ENCODE data around the gene RBM47. TPM values are rescaled to one million over a fixed set of nuclear protein-coding genes. Genes with fewer than 3 reads are reported as not detected.

RBM47 gene
- total RNA-seq, 1 experiment from 2014 or later, result 70.3 TPM

DNA sequence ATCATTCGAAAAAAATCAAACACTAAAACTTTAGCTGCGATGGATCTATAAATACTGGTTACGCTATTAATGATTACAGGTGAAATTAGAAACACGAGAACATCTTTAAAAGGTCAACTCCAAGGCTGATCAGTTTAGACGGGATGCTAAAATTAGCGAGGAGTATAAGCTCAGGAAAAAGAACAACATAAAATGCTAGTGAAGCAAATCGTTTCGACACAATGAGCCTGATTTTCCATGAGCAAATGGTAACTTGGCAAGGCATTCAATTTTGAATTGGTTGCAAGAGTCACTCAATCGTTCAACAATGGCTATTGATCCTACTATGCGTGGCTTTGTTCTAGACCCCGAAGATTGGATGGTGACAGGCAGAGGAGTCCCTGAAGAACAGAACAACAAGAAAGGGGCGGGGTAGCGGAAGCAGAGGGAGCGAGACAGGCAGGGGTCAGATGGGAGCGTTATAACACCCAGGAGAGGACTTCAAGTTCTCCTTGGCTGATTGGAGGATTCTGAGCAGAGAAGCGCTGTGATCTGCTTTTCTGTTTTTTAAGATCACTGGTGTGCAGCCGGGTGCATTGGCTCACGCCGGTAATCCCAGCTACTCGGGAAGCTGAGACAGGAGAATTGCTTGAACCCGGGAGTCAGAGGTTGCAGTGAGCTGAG is 146.5 kb downstream of the RBM47 start:
- no peak overlapping the region for H3K27ac ChIP-seq (ENCODE audit: insufficient read length, low read depth, low read length)
- H2BK5ac ChIP-seq (ENCODE audit: insufficient read length, low read length), result no peak overlapping the region
- H3T11ph ChIP-seq (ENCODE audit: low read length), result no peak overlapping the region
- WGBS (ENCODE audit: extremely low coverage, insufficient read length, low lambda C conversion rate), result no CpG with 5 or more reads among the region's 21 CpGs
- TF ChIP-seq, protein P1, sequence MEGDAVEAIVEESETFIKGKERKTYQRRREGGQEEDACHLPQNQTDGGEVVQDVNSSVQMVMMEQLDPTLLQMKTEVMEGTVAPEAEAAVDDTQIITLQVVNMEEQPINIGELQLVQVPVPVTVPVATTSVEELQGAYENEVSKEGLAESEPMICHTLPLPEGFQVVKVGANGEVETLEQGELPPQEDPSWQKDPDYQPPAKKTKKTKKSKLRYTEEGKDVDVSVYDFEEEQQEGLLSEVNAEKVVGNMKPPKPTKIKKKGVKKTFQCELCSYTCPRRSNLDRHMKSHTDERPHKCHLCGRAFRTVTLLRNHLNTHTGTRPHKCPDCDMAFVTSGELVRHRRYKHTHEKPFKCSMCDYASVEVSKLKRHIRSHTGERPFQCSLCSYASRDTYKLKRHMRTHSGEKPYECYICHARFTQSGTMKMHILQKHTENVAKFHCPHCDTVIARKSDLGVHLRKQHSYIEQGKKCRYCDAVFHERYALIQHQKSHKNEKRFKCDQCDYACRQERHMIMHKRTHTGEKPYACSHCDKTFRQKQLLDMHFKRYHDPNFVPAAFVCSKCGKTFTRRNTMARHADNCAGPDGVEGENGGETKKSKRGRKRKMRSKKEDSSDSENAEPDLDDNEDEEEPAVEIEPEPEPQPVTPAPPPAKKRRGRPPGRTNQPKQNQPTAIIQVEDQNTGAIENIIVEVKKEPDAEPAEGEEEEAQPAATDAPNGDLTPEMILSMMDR (conservative IDR thresholded peaks at IDR 0.05), result no peak
- H3K18ac ChIP-seq (ENCODE audit: insufficient read length, low read depth, low read length), result no peak overlapping the region
- no peaks in the 10 kb centered on the region for H4K20me1 ChIP-seq (ENCODE audit: control insufficient read depth, insufficient read depth, insufficient read length)
- H3K4me2 ChIP-seq (ENCODE audit: insufficient read depth, insufficient read length, low read length), result no peak overlapping the region
- no peak overlapping the region for H2BK12ac ChIP-seq (ENCODE audit: insufficient read length, low read depth, low read length)
- 0 out of 2 replicates have a peak, but pooled peaks cover 2% of the 10 kb centered on the region for H3K79me2 ChIP-seq (ENCODE audit: insufficient read depth, low read length)
- DNase-seq, result peak; percentile 67
- Mint-ChIP-seq H3K27ac (peak overlapping the region in 1 of 3 experiments; percentile 68; a peak in 3 of 7 replicates), H3K4me3 (no peak overlapping the region), H3K9me3 (peaks cover 9 to 10% of the 10 kb centered on the region in 2 experiments; a peak in 4 of 5 replicates), H3K27me3 (ENCODE audit: low read depth) (no peaks in the 10 kb centered on the region; the same call in 1 of the 2 replicates), H3K4me1 (peaks cover 30% of the 10 kb centered on the region in 2 experiments), H3K36me3 (ENCODE audit: insufficient read depth in 1 of 3, low read depth in 3 of 3) (peaks cover 8 to 17% (median 14%) of the 10 kb centered on the region in 3 experiments)
- H4K5ac ChIP-seq (ENCODE audit: insufficient read length, low read depth, low read length), result no peak overlapping the region
- no peaks in the 10 kb centered on the region for H3K27me3 ChIP-seq (ENCODE audit: insufficient read depth, low read length)
- no peaks in the 10 kb centered on the region for H3K79me1 ChIP-seq (ENCODE audit: insufficient read depth, low read depth, low read length, poor library complexity, severe bottlenecking)
- H3K9me3 ChIP-seq (ENCODE audit: control insufficient read depth, low read depth, low read length), result no peaks in the 10 kb centered on the region
- H2AFZ ChIP-seq (ENCODE audit: low read length), result no peak overlapping the region
- no peak overlapping the region for H2AK5ac ChIP-seq (ENCODE audit: insufficient read length, low read length)
- H3K4me1 ChIP-seq (ENCODE audit: insufficient read depth, low read length), result peaks cover 3% of the 10 kb centered on the region
- no peak overlapping the region for H3K14ac ChIP-seq (ENCODE audit: insufficient read depth, low read length)
- no peak overlapping the region for H3K4ac ChIP-seq (ENCODE audit: low read depth, low read length)
- H2BK20ac ChIP-seq (ENCODE audit: low read depth, low read length, poor library complexity, severe bottlenecking), result no peak overlapping the region
- H2BK15ac ChIP-seq (ENCODE audit: low read depth, low read length), result no peak overlapping the region
- H3K23ac ChIP-seq (ENCODE audit: insufficient read length, low read depth, low read length), result no peak overlapping the region
- H3K9ac ChIP-seq (ENCODE audit: extremely low read depth, insufficient read length, low read length), result no peak overlapping the region
- no peak overlapping the region for H4K8ac ChIP-seq (replicated peaks; ENCODE audit: insufficient read length, low read depth, low read length)
- H4K91ac ChIP-seq (ENCODE audit: insufficient read length, low read depth, low read length), result no peak overlapping the region
- H3K23me2 ChIP-seq (ENCODE audit: insufficient read length, low read depth, low read length, poor library complexity, severe bottlenecking), result no peaks in the 10 kb centered on the region
- H2BK120ac ChIP-seq (ENCODE audit: low read depth, low read length, poor library complexity, severe bottlenecking), result no peak overlapping the region
- H3K56ac ChIP-seq (ENCODE audit: insufficient read length, low read depth, low read length), result no peak overlapping the region

All from H9 (cell line).